Nasal cavity respiratory epithelium epithelial cell of viscerocranial mucosa (primary cell): Measurements from ENCODE around the gene TMEM203. TPM values are rescaled to one million over a fixed set of nuclear protein-coding genes. Genes with fewer than 3 reads are reported as not detected.

Experiments
- total RNA-seq: library from RNA; depleted of rRNA; stranded (reverse); fragments of >200 nt; gene quantifications from 2 replicates; pipeline ENCODE4 v1.2.3, GENCODE V29; 2014

Gene TMEM203, protein sequence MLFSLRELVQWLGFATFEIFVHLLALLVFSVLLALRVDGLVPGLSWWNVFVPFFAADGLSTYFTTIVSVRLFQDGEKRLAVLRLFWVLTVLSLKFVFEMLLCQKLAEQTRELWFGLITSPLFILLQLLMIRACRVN
- total RNA-seq = 33.0 and 38.3 TPM in 2 replicates

GRCh38 chr9:137205126-137206069 is at the start of gene TMEM203, which contains the start of gene NDOR1:
TMEM203 (minus strand) TSS chr9:137205648; CDS start chr9:137205414, 234 bp downstream.
NDOR1 (plus strand) TSS chr9:137205700; CDS start chr9:137205778, 78 bp downstream.

DNA sequence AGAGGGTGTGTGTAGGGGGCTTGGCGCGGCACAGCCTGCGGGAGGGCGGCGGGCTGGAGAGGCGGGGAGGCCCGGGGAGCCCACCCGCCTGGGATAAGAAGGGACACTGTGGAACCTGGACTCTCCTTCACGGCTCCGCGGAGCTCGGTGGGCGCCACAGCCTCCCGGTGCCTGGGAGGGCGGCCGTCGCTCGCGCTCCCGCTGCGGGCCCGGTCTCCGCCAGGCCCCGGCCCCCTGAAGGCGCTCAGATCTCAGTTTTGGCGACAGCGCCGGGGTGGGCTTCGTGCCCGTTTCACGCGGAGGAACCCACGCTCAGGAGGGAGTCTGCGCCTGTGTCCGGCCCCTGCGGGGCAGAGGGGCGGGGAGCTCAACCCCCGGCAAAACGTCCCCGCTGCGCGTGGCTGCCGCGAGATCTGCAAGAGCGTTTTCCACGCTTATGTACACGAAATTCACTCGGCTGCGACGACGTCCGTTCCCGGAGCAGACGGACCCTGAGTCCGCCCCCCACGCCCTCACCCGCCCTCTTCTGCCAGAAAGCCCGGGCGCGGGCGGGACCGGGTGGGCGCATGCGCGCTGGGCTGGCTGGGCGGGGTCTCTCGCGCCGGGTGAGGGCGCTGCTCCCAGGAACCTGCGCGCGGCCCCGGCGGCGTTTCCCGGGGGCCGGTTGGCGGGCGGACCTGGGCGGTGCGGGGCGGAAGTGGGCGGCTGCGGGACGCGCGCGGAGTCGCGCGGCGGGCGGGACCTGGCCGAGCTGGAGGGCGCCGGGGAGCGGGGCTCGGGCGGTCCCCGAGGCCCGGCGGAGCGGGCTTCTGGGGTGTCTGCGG is 49.4 kb upstream of the TMEM203 start, which contains the start of gene NELFB:
NELFB (plus strand) TSS at position 704 of the 824 bp plus-strand sequence.

GRCh38 chr9:137251194-137251461 is 45.7 kb upstream of the TMEM203 start, which contains the start of gene STPG3:
STPG3 (plus strand) TSS chr9:137251286; CDS start chr9:137251287, 1 bp downstream.

DNA sequence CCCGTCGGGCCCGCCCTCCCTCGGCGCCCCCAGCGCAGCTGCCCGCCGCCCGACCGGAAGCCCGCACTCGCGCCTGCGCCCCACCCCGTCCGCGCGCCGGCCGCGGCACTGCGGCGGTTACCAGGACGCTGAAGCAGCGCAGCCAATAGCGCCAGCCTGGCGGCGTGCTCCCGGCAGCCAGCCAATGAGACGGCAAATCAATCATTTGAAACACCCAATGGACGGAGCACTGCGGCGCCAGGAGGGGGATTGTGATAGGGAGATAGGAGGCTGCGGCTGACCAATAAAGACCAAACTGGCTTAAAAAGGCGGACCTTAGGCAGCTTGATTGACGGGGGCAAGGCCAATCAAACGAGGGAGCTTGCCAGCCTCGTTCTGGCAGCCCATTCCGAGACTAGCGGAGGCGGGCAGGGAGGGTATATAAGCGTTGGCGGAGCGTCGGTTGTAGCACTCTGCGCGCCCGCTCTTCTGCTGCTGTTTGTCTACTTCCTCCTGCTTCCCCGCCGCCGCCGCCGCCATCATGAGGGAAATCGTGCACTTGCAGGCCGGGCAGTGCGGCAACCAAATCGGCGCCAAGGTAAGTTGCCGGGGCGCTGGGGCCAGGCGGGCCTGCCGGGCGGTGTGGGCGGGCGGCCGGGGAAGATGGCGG is 35.5 kb upstream of the TMEM203 start, which contains the start of gene TUBB4B:
TUBB4B (plus strand) TSS at position 447 of the 649 bp plus-strand sequence; CDS start at position 521, 74 bp downstream.

DNA sequence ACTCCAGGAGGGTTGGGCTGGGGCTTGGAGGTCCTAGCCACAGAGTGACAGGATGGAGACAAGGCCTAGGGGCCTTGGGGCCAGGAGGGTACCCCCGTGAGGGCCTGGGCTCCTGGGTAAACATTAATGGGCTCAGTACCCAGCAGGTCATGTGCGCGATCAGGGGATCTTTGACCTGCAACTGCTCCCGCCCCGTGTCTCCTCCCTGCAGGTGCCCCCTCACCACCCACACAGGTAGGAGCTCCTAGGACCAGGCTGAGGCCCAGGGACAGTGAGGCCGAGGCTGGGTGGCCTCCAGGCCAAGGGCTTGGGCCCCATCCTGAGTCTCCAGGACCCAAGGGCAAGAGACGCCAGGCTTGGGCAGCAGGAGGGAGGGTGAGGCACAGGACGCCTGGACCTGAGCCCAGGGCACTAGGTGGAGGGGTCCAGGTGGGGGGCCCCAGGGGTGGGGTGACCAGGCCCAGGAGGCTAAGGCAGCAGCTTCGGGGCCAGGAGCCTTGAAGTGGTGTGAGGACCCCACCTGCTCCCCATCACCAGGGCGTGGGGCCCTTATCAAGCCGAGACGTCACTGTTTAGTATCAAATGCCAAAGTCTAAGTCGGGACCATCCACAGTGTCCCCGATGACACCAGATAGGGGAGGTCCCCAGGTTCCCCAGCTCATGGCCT is 25.4 kb upstream of the TMEM203 start, which contains the start of gene SLC34A3:
SLC34A3 (plus strand) TSS at position 197 of the 667 bp plus-strand sequence. CDS start 802 bp downstream, outside the sequence.

DNA sequence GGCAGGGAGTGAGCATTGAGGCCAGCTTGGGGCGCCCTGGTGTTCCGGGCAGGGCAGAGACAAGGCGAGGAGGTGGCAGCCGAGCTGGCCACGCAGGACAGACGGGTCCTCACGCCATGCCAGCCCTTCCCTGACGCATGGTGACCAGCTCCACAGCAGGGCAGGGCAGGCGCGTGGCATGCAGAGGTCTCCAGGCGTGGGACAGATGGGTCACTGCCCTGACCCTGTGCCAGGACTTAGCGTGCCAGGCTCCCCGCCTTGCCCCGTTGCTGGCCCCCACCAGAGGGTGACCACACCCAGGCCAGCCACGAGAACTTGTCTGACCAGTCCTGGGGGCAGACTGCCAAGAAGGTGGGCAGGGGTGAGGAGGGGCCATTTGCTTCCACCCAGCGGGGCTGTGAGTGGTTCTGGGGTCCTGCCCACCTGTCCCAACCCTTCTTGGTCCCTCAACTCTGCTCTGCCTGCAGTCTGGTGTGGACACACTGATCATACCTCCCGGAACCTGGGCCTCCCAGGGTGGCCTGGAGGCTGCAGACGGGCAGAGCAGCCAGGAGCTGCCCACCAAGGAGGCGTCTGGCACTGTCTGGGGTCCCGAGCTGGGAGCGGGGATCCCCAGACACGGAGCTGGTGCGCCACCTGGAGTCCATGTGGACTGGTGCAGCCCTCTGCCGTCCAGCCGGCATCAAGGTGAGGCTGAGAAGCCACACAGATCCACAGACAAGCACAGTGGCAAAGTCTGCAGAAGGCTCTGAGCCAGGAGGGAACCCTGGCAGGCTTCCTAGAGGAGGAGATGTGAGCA is 21.8 kb upstream of the TMEM203 start, which contains the start of gene RNF224:
RNF224 (plus strand) TSS at position 449 of the 799 bp plus-strand sequence. CDS start 834 bp downstream, outside the sequence.

GRCh38 chr9:137224830-137225694 is 19.6 kb upstream of the TMEM203 start, which contains the start of gene CYSRT1:
CYSRT1 (plus strand) TSS chr9:137225174; CDS start chr9:137225622, 448 bp downstream.

GRCh38 chr9:137222190-137223077 is 17.0 kb upstream of the TMEM203 start, which contains the start of gene RNF208:
RNF208 (minus strand) TSS chr9:137222240; CDS start chr9:137221212, 1,028 bp downstream.

DNA sequence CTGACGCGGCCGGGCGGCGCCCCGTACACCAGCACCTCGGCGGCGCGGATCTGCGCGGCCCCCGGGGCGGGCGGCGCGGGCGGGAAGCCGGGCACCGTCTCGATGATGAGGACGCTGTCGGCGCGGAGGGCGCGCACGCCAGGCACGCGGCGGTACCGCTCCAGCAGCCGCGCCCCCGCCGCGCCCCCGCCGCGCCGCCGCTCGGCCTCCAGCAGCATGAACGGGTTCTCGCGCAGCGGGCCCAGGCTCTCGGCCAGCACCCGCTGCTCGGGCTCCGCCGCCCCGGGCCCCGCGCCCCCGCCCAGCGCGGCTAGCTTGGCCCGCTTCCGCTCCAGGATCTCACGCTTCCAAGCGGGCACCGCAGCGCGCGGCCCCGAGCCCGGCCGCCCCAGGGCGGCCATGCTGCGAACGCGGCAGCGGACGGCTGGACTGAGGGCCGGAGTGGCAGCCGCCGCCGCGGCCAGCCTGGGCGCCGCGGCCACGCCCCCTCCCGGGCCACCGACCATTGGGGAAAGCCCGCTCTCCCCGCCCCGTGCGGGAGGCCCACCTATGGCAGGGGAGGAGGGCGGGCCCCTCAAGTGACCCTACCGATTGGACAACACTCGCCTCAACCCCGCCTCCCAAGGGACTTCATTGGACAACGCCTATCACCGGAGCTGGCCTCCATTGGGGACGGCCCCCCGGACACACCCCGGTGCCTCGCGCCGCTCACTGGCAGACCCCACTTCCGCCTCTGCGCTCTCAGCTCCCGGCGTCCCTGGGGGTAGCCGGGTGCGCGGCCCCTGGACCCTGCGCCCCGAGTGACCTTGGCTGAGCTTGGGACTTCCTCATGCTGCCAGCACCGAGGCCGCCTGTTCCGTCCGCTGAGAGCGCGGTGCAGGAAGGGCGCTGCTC is 4.9 kb downstream of the TMEM203 start, which contains the start of gene TPRN:
TPRN (minus strand) TSS at position 431 of the 894 bp plus-strand sequence; CDS start at position 401, 30 bp downstream.

DNA sequence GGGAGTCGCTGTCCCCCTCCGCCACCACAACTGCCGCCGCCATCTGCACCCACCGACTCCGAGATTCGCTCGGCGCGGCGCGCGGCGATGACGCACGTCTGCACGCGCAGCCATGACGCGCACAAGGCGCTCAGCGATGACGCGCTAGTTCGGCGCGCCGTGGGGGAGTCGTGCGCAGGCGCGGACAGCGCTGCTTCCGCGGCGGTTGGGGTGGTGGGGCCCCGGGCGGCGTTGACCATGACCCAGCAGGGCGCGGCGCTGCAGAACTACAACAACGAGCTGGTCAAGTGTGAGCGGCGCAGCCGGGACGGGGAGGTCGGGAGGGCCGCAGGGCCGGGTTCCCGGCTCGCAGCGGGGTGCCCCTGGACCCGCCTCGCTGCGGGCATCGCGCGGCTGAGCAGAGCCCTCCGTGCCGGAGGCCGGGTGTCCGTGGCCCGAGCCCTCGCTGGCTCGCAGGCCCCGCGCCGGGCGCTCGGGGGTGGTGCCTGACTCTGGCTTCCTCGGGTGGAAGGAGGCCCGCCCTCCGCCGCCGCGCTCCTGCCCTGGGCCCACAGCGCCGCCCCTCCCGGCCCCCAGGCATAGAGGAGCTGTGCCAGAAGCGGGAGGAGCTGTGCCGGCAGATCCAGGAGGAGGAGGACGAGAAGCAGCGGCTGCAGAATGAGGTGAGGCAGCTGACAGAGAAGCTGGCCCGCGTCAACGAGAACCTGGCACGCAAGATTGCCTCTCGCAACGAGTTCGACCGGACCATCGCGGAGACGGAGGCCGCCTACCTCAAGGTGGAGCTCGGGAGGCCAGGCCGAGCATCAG is 16.8 kb downstream of the TMEM203 start, which contains the start of the genes ANAPC2 and SSNA1:
ANAPC2 (minus strand) TSS at position 71 of the 807 bp plus-strand sequence; CDS start at position 43, 28 bp downstream.
SSNA1 (plus strand) TSS at position 187 of the 807 bp plus-strand sequence; CDS start at position 238, 51 bp downstream.

DNA sequence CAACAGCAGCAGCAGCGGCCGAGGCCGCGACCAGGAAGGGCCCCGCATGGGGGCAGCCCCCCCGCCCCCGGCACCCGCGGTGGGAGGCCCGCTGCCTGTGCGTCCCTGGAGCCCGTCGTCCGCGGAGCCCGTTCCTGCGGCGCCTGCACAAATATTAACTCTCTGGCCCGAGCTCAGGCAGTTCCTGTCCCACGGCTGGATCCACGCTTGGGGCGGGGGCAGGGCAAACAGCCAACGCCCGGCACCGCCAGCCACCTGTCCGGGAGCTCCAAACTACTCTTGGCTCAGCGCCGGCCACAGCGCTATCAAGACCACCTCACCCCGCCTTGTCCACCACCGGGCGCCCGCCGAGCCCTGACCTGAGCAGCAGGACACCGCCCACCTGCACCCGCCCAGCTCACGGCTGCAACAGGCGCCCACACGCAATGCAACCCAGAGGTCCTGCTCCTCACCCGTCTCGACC is 35.5 kb downstream of the TMEM203 start, which contains the start of gene LRRC26:
LRRC26 (minus strand) TSS at position 156 of the 463 bp plus-strand sequence; CDS start at position 48, 108 bp downstream.

